Measurements from ENCODE around the gene LBX1.

The LBX1 gene, protein sequence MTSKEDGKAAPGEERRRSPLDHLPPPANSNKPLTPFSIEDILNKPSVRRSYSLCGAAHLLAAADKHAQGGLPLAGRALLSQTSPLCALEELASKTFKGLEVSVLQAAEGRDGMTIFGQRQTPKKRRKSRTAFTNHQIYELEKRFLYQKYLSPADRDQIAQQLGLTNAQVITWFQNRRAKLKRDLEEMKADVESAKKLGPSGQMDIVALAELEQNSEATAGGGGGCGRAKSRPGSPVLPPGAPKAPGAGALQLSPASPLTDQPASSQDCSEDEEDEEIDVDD

DNA sequence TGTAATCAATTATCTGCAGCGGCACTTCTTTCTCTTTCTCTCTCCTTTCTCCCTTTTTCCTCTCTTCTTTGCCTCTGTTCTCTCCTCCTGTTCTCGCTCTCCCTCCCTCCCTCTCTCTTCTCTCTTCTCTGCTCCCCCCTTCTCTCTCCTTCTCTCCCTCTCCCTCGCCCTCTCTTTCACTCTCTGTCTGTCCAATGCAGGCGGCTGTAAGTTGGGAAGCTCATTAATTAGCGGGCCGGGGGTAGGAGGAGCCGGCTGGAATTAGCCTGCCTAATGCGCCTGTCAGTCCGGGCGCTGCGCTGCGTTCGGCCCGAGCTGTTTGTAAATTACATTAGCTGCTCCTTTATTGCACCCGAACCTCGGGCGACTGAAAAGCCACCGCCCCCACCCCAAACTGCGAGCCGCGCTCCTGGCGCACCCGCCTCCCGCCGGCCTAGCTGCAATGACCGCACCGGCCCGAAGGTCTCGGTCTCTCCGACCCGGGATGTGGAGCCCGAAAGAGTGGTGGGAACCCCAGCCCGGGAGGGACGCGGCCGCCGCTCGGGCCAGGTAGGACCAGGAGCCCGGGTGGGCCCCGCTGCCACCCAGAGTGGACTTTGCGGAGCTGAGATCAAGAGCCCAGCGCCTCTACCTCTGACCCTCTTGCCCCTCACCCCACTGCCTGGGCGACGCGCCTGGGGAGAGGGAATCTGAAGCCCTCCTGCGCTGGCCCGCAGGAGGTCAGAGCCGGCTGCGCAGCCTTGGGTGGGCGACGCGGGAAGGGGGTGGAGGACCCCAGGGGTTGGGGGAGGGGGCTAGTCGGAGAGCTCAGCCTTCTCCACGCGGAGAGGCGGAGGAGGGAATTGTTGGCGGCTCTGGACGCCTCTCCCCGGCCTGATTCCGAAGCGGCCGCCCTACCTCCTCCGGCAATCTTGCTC, at the start of gene LBX1:
TSS of gene LBX1 (minus strand) at position 198 of the 917 bp plus-strand sequence. CDS start 648 bp downstream, outside the sequence.
- DNase-seq, result no peak

- DNase-seq, result no peak
Observed at GRCh38 chr10:101273741-101274140, 44.5 kb upstream of the LBX1 start.

- no peak for DNase-seq
Observed at GRCh38 chr10:101273330-101273729, 44.1 kb upstream of the LBX1 start.

- peak; percentile 44 for DNase-seq
Observed at GRCh38 chr10:101272229-101272868, 43.1 kb upstream of the LBX1 start.

GRCh38 chr10:101270763-101271162, 41.5 kb upstream of the LBX1 start:
- DNase-seq, result no peak

- DNase-seq, result no peak
Observed at GRCh38 chr10:101267776-101268175, 38.5 kb upstream of the LBX1 start.

GRCh38 chr10:101267290-101267680, 38.0 kb upstream of the LBX1 start:
- no peak for DNase-seq

- no peak for DNase-seq
Observed at GRCh38 chr10:101266381-101267289, 37.4 kb upstream of the LBX1 start.

- no peak for DNase-seq
Observed at GRCh38 chr10:101263150-101263752, 34.0 kb upstream of the LBX1 start.

DNA sequence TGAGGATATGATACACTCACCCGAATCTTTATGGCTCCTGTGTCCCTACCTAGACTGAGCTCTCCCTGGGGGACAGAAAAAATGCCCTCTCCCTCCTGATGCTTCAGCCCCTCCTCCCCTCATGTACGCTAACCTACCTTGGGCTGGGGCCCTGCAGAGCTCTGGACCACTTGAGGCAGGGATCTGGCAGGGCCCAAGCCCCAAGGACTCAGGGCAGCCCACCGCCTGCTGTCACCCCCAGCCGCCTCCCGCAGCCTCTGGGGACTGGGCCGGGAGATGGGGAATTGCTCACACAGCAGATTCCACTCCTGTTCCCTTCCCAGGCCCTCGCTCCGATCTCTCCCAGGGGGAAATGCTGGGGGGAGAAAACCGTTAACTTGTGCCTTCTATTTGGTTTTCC, 32.9 kb upstream of the LBX1 start:
- no peak for DNase-seq

DNA sequence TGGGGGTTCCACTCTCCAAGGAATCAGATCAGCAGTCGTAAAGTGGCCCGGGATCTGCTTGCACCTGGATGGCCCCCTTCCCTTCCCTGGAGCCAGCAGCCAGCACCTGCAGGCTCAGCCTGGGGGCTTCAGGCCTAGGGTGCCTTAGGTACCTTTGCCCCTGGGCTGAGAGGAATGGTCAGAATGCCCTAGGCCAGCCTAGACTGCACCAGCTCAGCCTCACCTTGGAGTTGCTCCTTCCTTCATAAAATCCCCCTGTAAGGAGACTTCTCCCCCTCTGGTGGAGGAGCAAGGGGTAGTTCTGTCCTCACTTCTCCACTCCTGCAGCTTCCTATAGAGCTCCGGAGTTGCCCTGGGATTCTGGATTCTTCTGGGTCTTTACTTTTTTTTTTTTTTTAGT, 32.4 kb upstream of the LBX1 start:
- DNase-seq, result no peak

- DNase-seq, result no peak
Observed at GRCh38 chr10:101260764-101261481, 31.7 kb upstream of the LBX1 start.

DNA sequence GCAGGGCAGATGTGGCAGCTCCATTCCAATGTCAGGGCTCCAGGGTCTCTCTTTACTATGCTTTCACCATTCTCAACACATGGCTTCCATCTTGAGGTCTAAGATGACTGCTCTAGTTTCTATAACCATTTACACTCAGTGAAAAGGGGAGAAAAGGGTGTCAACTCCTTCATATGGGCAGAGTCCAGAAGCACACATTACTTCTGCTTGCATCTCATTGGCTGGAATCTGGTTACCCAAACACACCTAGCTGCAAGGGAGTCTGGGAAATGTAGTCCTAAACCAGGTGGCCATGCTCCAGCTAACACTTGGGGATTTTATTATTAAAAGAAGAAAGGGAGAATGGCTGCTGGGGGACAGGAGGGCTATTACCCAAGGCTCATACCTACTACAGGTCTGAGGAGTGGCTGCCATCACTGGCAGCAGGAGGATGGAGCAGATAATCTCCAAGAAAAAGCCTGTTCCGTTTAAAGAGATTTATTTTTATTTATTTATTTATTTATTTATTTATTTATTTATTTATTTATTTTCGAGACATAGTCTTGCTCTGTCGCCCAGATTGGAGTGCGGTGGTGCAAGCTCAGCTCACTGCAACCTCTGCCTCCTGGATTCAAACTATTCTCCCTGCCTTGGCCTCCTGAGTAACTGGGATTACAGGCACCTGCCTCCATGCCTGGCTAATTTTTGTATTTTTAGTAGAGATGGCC, 29.1 kb upstream of the LBX1 start:
- no peak for DNase-seq

DNA sequence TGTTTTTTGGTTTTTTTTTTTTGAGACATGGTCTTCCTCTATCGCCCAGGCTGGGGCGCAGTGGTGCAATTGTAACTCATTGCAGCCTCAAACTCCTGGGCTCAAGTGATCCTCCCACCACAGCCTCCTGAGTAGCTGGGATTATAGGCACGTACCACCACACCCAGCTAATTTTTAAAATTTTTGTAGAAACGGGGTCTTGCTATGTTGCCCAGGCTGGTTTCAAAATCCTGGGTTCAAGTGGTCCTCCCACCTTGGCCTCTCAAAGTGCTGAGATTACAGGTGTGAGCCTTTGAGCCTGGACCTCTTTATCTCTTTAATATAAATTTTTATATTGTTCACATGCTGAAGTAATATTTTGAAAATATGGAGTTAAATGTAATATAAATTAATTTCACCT, 28.2 kb upstream of the LBX1 start:
- no peak for DNase-seq

GRCh38 chr10:101257084-101257483, 27.8 kb upstream of the LBX1 start:
- no peak for DNase-seq

DNA sequence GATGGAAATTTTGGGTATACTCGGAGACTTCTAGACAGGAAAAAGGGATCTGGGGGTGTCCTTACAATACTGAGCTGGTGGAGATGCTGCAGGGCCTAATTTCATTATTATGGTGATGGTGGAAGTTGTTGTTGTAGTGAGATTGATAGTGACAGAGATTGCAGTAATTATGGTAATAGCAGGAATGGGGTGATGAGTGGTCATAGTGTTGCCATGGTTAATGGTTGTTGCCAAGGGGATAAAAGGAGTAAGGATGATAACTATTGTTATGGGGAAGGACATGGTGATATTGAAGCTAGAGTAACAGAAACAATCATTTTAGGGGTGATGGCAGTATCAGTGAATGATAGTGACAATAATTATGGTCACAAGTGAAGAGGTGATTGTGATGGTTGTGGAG, 27.1 kb upstream of the LBX1 start:
- DNase-seq, result no peak

DNA sequence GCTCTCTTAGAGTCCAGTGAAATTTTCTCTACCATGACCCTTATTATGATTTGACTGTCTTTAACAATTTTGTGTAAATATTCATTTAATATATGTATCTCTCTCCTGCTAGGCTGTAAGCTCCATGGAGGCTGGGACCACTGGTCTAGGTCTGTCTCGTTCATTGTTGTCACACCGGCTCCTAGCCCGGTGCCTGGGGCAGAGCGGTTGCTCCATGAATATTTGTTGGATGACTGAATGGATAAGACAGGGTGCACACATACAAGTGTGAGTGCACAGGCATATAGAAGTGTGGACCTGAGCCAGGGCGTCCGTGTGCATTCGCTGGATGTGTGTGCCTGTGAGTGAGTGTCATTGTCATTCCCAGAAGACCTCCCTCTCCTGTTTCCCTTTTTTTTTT, 20.9 kb upstream of the LBX1 start:
- DNase-seq, result no peak

DNA sequence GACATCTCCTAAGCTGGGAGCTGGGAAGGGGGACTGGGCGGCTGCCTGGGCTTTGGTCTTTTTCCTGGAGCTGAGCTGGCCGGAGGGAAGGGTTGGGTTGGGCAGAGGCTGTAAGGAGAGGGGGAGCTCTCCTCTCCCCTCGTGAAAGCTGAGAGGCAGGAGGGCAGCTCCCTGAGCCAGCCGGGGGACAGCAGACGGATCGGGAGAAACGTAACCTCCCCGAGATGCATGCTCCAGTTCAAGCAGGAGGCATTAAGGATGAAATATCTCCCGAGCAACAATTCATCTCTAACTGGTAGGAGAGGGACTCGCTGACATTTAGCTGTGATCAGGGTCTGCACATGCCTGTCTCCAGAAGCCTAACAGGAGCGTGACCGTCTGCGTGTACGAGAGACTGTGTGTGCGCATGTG, 19.9 kb upstream of the LBX1 start:
- no peak for DNase-seq

GRCh38 chr10:101246639-101247038, 17.4 kb upstream of the LBX1 start:
- no peak for DNase-seq

- DNase-seq, result no peak
Observed at GRCh38 chr10:101244321-101245050, 15.2 kb upstream of the LBX1 start.

Data from NCI-H345 (cell line).